Left ventricle myocardium superior (tissue), 1 donor: ENCODE measurements around the gene SNX25. TPM values are rescaled to one million over a fixed set of nuclear protein-coding genes. Genes with fewer than 3 reads are reported as not detected.

Experiments
- total RNA-seq: library from RNA; stranded (reverse); fragmentation: NEBNext Ultra II Directional; extraction: Animal tissue kit (Norgen Biotek cat#: 25700); gene quantifications from one replicate; pipeline ENCODE4 v1.2.1, GENCODE V29; 2021
- donor health status: DM: no; HTN: yes; CAD: no; lungs with severe emphysema.

Gene SNX25
- total RNA-seq, 1 donor from 2014 or later, result 10.0 TPM

Other genes starting within 250 kb of the SNX25 start
- gene HELT, start 191.1 kb upstream of the SNX25 start, total RNA-seq, result not detected
- gene SLC25A4, start 66.3 kb upstream of the SNX25 start, total RNA-seq, result 2,343 TPM
- 9.8 TPM for gene CFAP97, start 5.6 kb upstream of the SNX25 start, total RNA-seq
- gene LRP2BP, start 186.3 kb downstream of the SNX25 start, total RNA-seq, result 2.4 TPM
- 15.2 TPM for gene ANKRD37, start 187.2 kb downstream of the SNX25 start, total RNA-seq
- 48.5 TPM for gene UFSP2, start 216.4 kb downstream of the SNX25 start, total RNA-seq